HL-60 (cell line): ENCODE data around the gene TARBP2.
"Not testable (repeated sequence)": the region's sequence is repeated elsewhere in the genome, so short reads cannot be mapped to it uniquely, and the experiment has no call there.

ENCODE experiments used
- DNase-seq, 2 experiments: peaks; one replicate each; pipeline ENCODE4 v3.0.0-alpha.2; 2010 to 2020; ENCODE audit warnings: low read depth in 1 of 2, low spot score in 1 of 2
- H3K27ac ChIP-seq: fragments of 250-450 bp; sonication (Bioruptor Pico); replicated peaks from 2 replicates; pipeline ENCODE4 v1.5.1; 2020; ENCODE audit warnings: mild to moderate bottlenecking, moderate library complexity
- H3K27me3 ChIP-seq: fragments of 250-450 bp; sonication (Bioruptor Pico); 2 replicates; pipeline ENCODE4 v1.5.1; 2021; ENCODE audit warnings: mild to moderate bottlenecking, moderate library complexity; ENCODE audit not compliant: insufficient read depth, poor library complexity, severe bottlenecking
- H3K4me3 ChIP-seq: replicated peaks from 2 replicates; pipeline ENCODE4 v1.5.1; 2011; ENCODE audit warnings: mild to moderate bottlenecking, control low read depth, low read length; ENCODE audit not compliant: insufficient read depth
- GABPA ChIP-seq: IDR thresholded peaks from 2 replicates; pipeline ENCODE4 v1.6.1; 2012; ENCODE audit warnings: low read depth
- POLR2AphosphoS5 ChIP-seq: IDR thresholded peaks from 2 replicates; pipeline ENCODE4 v1.6.1; 2012; ENCODE audit warnings: low read depth
- SPI1 ChIP-seq: IDR thresholded peaks from 2 replicates; pipeline ENCODE4 v1.6.1; 2012; ENCODE audit warnings: low read depth, mild to moderate bottlenecking, borderline replicate concordance
- TF ChIP-seq, protein P1 (sequence below): IDR thresholded peaks from one replicate; pipeline ENCODE4 v1.5.1; 2011; ENCODE audit warnings: low read length, control low read depth, inconsistent platforms; ENCODE audit not compliant: insufficient read depth
- TF ChIP-seq, protein P2 (sequence below): IDR thresholded peaks from 2 replicates; pipeline ENCODE4 v1.6.1; 2012; ENCODE audit warnings: low read depth; ENCODE audit not compliant: insufficient replicate concordance

Gene TARBP2

DNA sequence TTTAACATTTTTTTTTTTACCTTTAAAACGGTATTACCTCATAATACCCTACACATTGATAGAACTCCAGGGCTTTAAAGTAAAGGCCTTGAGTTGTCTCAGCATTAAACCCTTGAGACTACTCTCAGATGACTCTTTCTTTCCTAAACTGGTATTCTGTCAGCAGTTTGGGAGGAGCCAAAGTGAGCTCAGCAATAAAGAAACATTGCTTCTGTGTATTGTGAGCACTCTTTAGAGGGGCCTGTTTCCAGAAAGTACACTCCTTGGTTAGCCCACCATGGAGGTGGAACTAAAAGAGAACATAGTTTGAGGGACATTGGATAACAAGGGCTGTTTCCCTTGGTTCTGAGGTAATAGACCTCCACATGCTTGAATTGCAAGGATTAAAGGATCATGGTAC, 22.2 kb upstream of the TARBP2 start:
- Histone ChIP-seq H3K27me3 (no peaks in the 10 kb centered on the region), H3K4me3 (no peak overlapping the region), H3K27ac (no peak overlapping the region)
- TF ChIP-seq POLR2AphosphoS5 (peak; percentile 29; the same call in 1 of the 2 replicates), SPI1 (no peak)
- TF ChIP-seq, protein P1, sequence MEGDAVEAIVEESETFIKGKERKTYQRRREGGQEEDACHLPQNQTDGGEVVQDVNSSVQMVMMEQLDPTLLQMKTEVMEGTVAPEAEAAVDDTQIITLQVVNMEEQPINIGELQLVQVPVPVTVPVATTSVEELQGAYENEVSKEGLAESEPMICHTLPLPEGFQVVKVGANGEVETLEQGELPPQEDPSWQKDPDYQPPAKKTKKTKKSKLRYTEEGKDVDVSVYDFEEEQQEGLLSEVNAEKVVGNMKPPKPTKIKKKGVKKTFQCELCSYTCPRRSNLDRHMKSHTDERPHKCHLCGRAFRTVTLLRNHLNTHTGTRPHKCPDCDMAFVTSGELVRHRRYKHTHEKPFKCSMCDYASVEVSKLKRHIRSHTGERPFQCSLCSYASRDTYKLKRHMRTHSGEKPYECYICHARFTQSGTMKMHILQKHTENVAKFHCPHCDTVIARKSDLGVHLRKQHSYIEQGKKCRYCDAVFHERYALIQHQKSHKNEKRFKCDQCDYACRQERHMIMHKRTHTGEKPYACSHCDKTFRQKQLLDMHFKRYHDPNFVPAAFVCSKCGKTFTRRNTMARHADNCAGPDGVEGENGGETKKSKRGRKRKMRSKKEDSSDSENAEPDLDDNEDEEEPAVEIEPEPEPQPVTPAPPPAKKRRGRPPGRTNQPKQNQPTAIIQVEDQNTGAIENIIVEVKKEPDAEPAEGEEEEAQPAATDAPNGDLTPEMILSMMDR, result no peak
- DNase-seq, result no peak

- TF ChIP-seq, protein P1, result no peak
- TF ChIP-seq GABPA (no peak), SPI1 (no peak), POLR2AphosphoS5 (no peak)
- TF ChIP-seq, protein P2, sequence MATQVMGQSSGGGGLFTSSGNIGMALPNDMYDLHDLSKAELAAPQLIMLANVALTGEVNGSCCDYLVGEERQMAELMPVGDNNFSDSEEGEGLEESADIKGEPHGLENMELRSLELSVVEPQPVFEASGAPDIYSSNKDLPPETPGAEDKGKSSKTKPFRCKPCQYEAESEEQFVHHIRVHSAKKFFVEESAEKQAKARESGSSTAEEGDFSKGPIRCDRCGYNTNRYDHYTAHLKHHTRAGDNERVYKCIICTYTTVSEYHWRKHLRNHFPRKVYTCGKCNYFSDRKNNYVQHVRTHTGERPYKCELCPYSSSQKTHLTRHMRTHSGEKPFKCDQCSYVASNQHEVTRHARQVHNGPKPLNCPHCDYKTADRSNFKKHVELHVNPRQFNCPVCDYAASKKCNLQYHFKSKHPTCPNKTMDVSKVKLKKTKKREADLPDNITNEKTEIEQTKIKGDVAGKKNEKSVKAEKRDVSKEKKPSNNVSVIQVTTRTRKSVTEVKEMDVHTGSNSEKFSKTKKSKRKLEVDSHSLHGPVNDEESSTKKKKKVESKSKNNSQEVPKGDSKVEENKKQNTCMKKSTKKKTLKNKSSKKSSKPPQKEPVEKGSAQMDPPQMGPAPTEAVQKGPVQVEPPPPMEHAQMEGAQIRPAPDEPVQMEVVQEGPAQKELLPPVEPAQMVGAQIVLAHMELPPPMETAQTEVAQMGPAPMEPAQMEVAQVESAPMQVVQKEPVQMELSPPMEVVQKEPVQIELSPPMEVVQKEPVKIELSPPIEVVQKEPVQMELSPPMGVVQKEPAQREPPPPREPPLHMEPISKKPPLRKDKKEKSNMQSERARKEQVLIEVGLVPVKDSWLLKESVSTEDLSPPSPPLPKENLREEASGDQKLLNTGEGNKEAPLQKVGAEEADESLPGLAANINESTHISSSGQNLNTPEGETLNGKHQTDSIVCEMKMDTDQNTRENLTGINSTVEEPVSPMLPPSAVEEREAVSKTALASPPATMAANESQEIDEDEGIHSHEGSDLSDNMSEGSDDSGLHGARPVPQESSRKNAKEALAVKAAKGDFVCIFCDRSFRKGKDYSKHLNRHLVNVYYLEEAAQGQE, result no peak
- no peak overlapping the region for H3K4me3 ChIP-seq
- no peak overlapping the region for H3K27ac ChIP-seq
- H3K27me3 ChIP-seq, result no peaks in the 10 kb centered on the region
- no peak for DNase-seq
Observed at GRCh38 chr12:53479331-53479730, 21.8 kb upstream of the TARBP2 start.

GRCh38 chr12:53480491-53481442, 20.3 kb upstream of the TARBP2 start:
- no peak for DNase-seq

DNA sequence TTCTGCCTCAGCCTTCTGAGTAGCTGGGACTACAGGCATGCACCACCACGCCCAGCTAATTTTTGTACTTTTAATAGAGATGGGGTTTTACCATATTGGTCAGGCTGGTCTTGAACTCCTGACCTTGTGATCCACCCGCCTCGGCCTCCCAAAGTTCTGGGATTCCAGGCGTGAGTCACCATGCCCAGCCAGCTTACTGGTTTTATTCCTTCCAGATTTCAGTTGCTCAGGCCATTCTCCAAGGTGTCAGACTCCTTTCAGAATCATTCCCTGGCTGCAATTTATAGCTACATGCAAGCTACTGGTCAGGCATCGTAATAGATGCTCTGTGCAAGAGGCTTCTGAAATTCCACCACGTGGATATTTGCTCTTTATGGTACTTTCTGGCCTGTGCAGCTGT, 19.6 kb upstream of the TARBP2 start:
- not testable (repeated sequence) for H3K27me3 ChIP-seq, H3K27ac ChIP-seq, DNase-seq, H3K4me3 ChIP-seq

More at GRCh38 chr12:53480491-53481442, 20.3 kb upstream of the TARBP2 start:
- H3K27me3 ChIP-seq, result no peaks in the 10 kb centered on the region
- H3K4me3 ChIP-seq, result no peak overlapping the region
- TF ChIP-seq, protein P1, result no peak
- no peak for TF ChIP-seq POLR2AphosphoS5
- TF ChIP-seq, protein P2, result no peak
- no peak for TF ChIP-seq GABPA
- TF ChIP-seq SPI1, result no peak
- no peak overlapping the region for H3K27ac ChIP-seq
